ENCODE results near the gene CDCA5. TPM values are rescaled to one million over a fixed set of nuclear protein-coding genes. Genes with fewer than 3 reads are reported as not detected.

Gene CDCA5
- total RNA-seq, 1 donor from 2014 or later = 0.75 TPM

DNA sequence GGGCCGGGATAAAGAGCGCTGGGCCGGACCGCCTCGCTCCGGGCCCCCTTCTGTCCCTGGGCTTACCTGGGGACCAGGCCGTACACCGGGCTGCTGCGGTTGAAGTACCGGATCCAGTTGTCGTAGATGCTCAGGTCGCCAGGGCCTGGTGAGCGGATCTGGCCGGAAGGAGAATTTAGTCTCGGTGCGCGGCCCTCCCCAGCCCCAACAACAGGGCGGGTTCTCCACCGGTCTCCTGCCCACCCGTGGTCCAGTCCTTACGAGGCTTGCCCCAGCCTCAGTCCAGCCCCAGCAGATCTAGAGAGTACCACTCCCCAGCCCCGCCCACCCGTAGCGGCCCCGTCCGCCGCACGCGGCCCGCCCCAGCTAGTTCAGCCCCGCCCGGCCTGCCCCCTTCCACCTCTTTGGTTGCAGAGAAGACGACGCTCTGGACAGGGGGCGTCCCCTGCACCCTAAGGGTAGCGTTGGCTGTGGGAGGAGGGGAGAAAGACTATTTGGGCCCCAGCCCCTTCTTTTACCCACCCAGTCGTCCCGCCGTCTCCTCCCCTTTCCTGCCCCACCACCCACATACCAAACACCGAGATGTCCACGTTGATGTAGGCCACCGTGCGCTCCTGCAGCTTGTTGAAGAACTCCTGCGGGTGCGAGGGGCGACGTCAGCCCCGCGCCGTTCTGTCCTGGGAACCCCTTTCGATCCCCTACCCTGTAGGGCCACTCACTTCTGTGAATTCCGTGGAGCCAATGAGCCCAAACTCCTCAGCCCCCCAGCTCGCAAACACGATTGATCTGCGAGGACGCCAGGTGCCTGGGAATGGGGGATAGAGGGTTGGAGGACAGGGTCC lies 36.0 kb downstream of the CDCA5 start:
- ATAC-seq = peak; percentile 26

DNA sequence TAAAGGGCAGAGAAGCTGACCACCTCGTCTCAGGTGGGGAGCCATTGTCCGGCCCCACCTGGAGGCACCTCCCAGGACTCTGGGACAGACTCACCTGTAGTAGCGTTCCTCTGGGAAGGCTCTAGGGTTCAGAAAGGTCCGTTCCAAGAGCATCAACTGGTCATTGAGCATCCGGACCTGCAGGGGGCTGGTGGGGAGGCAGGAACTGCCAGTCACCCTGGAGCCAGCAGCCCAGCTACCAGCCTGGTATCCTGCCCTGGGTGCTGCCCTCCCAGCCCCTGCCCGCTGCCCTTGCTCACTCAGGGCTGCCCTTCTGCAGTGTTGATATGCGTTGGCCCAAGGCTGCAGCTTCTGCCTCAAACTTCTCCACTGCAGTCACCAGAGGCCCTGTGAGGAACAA lies 38.1 kb downstream of the CDCA5 start:
- DNase-seq (ENCODE audit: low spot score) = no peak
- ATAC-seq = no peak

More for the DNA sequence above, 36.0 kb downstream of the CDCA5 start:
- DNase-seq (ENCODE audit: low spot score) = no peak

DNA sequence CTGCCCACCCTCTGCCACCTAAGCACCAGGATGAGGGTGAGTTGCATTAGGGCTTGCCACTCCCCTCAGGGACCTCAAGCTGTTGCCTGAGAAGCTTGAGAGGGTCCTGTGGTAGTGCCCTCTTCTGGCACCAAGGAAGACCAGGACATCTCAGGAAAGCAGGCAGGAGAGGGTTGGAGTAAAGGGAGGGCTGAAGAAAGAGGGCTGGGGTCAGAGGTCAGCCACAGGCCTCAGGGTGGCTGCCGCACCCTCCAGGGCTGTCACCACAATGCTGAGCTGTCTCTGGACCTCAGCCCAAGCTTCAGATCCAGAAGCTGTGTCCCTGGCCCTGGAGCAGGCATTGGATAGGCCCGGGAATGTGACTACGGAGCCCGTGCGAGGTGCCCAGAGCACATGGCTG lies 38.8 kb downstream of the CDCA5 start:
- DNase-seq (ENCODE audit: low spot score) (no peak), ATAC-seq (no peak)

DNA sequence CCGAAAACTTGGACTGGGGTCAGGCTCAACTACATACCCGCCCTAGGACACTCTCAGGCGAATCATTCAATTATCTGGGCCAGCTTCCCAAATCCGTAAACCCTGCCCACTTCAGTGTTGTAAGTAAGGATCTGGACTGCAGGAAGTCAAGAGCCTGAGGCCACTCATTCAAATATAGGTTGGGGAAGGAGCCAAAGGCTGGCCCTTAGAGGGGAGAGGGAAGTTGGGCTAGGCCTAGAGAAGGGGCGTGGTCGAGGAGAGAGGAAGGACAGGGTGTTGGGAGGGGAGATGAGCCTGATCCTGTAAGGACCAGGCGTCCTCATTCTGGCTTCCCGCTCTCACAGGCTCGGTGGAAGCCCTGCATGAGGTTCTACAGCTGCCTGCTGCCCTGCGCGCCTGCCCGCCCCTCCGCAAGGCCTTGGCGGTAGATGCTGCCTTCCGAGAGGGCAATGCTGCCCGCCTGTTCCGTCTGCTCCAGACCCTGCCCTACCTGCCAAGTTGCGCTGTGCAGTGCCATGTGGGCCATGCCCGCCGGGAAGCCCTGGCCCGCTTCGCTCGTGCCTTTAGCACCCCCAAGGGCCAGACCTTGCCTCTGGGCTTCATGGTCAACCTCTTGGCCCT lies 39.8 kb downstream of the CDCA5 start:
- DNase-seq (ENCODE audit: low spot score) (no peak), ATAC-seq (no peak)

DNA sequence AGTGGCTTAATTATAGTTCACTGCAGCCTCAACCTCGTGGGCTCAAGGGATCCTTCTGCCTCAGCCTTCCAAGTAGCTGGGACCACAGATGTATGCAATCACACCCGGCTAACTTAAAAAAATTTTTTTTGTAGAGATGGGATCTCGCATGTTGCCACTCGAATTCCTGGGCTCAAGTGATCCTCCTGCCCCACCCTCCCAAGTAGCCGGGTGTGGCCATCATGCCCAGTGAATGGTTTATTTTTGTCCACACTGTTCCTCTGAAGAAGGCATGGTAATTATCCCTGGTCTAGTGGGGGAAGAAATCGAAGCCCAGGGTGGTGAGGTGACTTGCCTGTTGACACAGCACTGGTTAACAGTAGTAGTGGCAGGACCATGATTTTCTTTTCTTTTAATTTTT lies 40.9 kb downstream of the CDCA5 start:
- DNase-seq (ENCODE audit: low spot score) (no peak), ATAC-seq (no peak)

DNA sequence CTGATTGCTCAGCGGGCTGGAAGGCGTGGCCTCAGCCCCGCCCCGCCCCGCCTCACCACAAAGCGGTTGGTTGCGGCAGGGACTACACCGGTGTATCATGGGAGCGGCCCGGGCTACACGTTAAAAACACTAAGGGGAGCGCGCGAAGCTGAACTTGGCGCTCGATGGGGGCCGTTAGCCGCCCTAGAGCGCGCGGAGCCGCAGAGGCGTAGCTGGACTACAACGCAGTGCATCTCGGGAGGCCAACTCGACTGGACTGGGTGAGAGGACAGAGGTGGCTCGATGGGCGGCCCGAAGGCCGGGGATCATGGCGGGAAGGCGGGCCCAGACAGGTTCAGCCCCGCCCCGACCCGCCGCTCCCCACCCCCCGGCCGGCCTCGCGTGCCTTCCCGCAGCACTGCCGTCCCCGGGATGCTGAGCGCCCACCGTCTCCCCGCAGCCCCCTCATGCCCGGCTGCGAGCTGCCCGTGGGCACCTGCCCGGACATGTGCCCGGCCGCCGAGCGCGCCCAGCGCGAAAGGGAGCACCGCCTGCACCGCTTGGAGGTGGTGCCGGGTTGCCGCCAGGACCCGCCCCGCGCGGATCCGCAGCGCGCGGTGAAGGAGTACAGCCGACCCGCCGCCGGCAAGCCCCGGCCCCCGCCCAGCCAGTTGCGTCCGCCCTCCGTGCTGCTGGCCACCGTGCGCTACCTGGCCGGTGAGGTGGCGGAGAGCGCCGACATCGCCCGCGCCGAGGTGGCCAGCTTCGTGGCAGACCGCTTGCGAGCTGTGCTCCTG lies 42.8 kb downstream of the CDCA5 start, which contains the start of gene SAC3D1:
TSS of gene SAC3D1 (plus strand) at position 364 of the 776 bp plus-strand sequence. CDS start at position 447, 83 bp downstream.
- DNase-seq (ENCODE audit: low spot score) (peak; percentile 94), ATAC-seq (peak; percentile 93)

DNA sequence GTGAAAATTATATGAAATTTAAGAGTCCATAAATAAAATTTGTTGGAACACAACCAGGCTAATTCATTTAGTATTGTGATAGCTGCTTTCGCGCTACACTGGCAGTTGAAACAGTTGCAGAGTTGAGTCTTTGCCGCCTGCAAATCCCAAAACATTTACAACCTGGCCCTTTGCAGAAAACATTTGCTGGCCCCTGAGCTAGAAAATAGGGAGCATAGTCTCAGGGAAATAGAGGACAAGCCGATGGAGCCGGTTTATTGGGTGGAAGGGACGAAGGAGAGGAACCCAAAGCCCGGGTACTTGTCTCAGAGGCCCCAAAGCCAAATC lies 43.4 kb downstream of the CDCA5 start:
- ATAC-seq = no peak
- no peak for DNase-seq (ENCODE audit: low spot score)

DNA sequence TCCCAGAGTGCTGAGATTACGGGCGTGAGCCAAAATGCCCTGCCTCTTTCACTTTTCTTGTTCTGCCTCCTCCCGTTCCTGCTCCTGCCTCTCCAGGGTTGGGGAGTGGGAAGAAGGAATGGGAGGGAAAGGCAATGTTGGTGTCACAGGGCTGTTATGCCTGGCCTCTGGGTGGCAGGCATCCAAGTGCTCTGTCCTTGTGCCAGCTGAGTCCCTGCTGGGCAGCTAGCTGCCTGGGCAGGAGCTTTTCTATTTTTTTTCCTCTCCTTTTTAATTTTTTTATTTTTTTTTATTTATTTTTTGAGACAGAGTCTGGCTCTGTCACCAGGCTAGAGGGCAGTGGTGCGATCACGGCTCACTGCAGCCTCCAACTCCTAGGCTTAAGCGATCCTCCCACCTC lies 46.9 kb downstream of the CDCA5 start:
- ATAC-seq (no peak), DNase-seq (ENCODE audit: low spot score) (peak; percentile 83)

DNA sequence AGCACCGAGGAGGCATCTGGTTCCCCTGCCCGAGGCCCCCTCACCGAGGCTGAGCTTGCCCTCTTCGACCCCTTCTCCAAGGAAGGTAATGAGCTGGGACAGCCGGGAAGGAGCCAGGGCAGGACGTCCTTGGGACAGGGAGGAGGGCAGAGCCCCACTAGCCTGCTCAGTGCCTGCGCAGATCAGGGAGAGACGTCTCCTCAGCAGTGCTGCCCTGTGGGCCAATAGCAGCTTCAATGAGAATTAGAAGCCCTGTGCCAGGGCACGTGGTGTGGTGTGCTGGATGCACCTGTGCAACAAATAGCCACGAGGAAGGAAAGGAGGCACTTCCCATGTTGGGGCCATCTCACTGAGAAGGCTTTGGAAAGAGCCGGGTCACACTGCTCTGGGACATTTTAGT lies 48.3 kb downstream of the CDCA5 start:
- ATAC-seq (no peak), DNase-seq (ENCODE audit: low spot score) (no peak)

DNA sequence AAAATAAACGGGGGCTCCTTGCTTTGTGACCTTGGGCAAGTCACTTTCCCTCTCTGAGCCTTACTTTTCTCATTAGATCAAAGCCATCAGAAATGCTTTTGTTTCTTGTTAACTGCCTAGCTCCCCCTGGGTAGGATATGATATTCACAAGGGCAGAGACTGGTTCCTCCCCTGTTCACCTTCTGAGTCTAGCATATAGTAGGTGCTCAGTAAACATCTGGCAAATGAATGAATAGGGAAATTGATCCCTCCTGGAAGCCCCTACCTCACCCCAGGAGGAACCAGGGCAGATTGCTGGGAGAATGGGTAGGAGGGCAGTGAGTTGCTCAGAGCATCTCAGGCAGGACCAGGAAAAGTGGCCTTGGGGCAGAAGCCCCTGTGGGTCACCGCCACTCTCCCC lies 49.4 kb downstream of the CDCA5 start:
- ATAC-seq = no peak
- no peak for DNase-seq (ENCODE audit: low spot score)

DNA sequence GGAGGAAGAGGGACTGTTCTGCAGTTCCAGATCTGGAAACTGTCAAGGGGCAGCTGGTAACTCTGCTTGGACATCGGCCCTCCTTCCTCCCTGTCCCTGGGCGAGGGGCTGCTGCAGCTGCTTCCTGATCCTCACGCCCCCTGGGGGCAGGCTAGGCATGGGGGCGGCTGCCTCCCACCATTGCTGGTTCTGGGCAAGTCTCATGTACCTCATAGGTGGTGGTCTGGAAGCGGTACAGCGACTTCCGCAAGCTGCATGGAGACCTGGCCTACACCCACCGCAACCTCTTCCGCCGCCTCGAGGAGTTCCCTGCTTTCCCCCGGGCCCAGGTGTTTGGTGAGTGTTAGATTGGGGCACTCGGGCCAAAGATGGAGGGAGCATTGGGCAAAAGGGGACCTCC lies 51.6 kb downstream of the CDCA5 start:
- DNase-seq (ENCODE audit: low spot score) (no peak), ATAC-seq (no peak)

Other genes with a start within 250 kb of the CDCA5 start
- 1.2 TPM for gene CDC42BPG, start 239.4 kb downstream of the CDCA5 start, total RNA-seq
- gene EHD1, start 205.4 kb downstream of the CDCA5 start, total RNA-seq = 29.9 TPM
- 34.0 TPM for gene ATG2A, start 166.8 kb downstream of the CDCA5 start, total RNA-seq
- gene PPP2R5B, start 159.4 kb downstream of the CDCA5 start, total RNA-seq = 9.1 TPM
- 0.25 TPM for gene GPHA2, start 148.1 kb downstream of the CDCA5 start, total RNA-seq
- gene MAJIN, start 111.9 kb downstream of the CDCA5 start, total RNA-seq = not detected
- gene BATF2, start 87.1 kb downstream of the CDCA5 start, total RNA-seq = 2.4 TPM
- gene ARL2, start 69.9 kb downstream of the CDCA5 start, total RNA-seq = 8.9 TPM
- 8.8 TPM for gene SNX15, start 56.6 kb downstream of the CDCA5 start, total RNA-seq
- 5.7 TPM for gene SAC3D1, start 42.8 kb downstream of the CDCA5 start, total RNA-seq
- 0.78 TPM for gene NAALADL1, start 25.5 kb downstream of the CDCA5 start, total RNA-seq
- gene ZFPL1, start 182 bp upstream of the CDCA5 start, total RNA-seq = 18.4 TPM
- gene VPS51, start 12.2 kb upstream of the CDCA5 start, total RNA-seq = 55.1 TPM
- gene TM7SF2, start 27.8 kb upstream of the CDCA5 start, total RNA-seq = 97.6 TPM
- 8.8 TPM for gene ZNHIT2, start 33.7 kb upstream of the CDCA5 start, total RNA-seq
- gene FAU, start 38.1 kb upstream of the CDCA5 start, total RNA-seq = 430 TPM
- 31.3 TPM for gene MRPL49, start 38.3 kb upstream of the CDCA5 start, total RNA-seq
- gene SYVN1, start 50.5 kb upstream of the CDCA5 start, total RNA-seq = 110 TPM
- 1.2 TPM for gene SPDYC, start 86.2 kb upstream of the CDCA5 start, total RNA-seq
- 81.0 TPM for gene CAPN1, start 97.9 kb upstream of the CDCA5 start, total RNA-seq
- 3.3 TPM for gene POLA2, start 177.9 kb upstream of the CDCA5 start, total RNA-seq
- gene CDC42EP2, start 230.8 kb upstream of the CDCA5 start, total RNA-seq = 3.5 TPM
- gene DPF2, start 249.8 kb upstream of the CDCA5 start, total RNA-seq = 18.7 TPM

All from left lobe of liver (tissue), 2 donors.